ENCODE data around the gene NFAT5.

DNA sequence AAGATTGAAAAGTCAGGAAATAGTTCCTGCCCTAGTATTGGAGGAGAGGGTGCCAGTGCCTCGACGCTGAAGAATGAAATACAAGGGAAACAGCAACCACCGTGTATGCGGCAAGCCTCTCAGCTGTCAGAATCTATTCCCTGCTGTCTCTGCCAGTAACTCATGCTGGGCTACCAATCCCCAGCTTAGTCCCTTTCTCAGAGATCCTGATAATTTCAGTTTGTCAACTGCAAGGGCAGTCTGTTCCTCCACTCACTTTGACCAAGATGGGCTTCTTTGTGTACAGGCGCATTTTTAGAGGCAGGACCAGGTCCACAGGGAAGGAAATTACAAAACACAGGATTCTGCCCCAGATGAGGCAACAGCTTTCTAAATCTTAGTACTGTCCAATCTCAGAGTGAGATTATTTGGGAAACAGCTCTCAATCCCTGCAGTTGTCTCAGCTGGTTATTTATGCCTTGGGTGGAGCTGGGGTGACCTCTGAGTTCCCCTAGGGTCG, 159.3 kb downstream of the NFAT5 start:
- TF ChIP-seq, protein P1, sequence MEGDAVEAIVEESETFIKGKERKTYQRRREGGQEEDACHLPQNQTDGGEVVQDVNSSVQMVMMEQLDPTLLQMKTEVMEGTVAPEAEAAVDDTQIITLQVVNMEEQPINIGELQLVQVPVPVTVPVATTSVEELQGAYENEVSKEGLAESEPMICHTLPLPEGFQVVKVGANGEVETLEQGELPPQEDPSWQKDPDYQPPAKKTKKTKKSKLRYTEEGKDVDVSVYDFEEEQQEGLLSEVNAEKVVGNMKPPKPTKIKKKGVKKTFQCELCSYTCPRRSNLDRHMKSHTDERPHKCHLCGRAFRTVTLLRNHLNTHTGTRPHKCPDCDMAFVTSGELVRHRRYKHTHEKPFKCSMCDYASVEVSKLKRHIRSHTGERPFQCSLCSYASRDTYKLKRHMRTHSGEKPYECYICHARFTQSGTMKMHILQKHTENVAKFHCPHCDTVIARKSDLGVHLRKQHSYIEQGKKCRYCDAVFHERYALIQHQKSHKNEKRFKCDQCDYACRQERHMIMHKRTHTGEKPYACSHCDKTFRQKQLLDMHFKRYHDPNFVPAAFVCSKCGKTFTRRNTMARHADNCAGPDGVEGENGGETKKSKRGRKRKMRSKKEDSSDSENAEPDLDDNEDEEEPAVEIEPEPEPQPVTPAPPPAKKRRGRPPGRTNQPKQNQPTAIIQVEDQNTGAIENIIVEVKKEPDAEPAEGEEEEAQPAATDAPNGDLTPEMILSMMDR (conservative IDR thresholded peaks at IDR 0.05; ENCODE audit: low read depth, low read length): no peak
- no peak for TF ChIP-seq EZH2 (IDR thresholded peaks at IDR 0.05; ENCODE audit: borderline replicate concordance, low read depth, low read length, poor library complexity, severe bottlenecking)

Data from A673 (cell line).